HG03378 (cell line): ENCODE data around the gene ABCA4.

ENCODE experiments used
- ATAC-seq: cut with Tn5 transposase; IDR thresholded peaks from one replicate; pipeline ENCODE4 v1.9.1; 2021; ENCODE audit warnings: mild to moderate bottlenecking, moderate library complexity; ENCODE audit not compliant: unreplicated experiment

The ABCA4 gene

GRCh38 chr1:94105581-94105952 lies 15.4 kb downstream of the ABCA4 start:
- ATAC-seq, result no peak

- ATAC-seq, result no peak
Observed at GRCh38 chr1:94104776-94105580, 16.0 kb downstream of the ABCA4 start.

- ATAC-seq, result no peak
Observed at GRCh38 chr1:94104127-94104684, 16.7 kb downstream of the ABCA4 start.

GRCh38 chr1:94103608-94104007 lies 17.3 kb downstream of the ABCA4 start:
- ATAC-seq, result no peak

GRCh38 chr1:94101613-94102525 lies 19.1 kb downstream of the ABCA4 start:
- no peak for ATAC-seq

GRCh38 chr1:94100785-94101612 lies 19.9 kb downstream of the ABCA4 start:
- ATAC-seq, result no peak

- no peak for ATAC-seq
Observed at GRCh38 chr1:94100129-94100784, 20.7 kb downstream of the ABCA4 start.

GRCh38 chr1:94099303-94099702 lies 21.6 kb downstream of the ABCA4 start:
- no peak for ATAC-seq

GRCh38 chr1:94098585-94099111 lies 22.3 kb downstream of the ABCA4 start:
- ATAC-seq, result no peak

GRCh38 chr1:94096797-94097549 lies 24.0 kb downstream of the ABCA4 start:
- no peak for ATAC-seq

- no peak for ATAC-seq
Observed at GRCh38 chr1:94095744-94096469, 25.0 kb downstream of the ABCA4 start.

GRCh38 chr1:94095112-94095637 lies 25.8 kb downstream of the ABCA4 start:
- ATAC-seq, result no peak

- ATAC-seq, result no peak
Observed at GRCh38 chr1:94094469-94095111, 26.4 kb downstream of the ABCA4 start.

GRCh38 chr1:94093996-94094395 lies 27.0 kb downstream of the ABCA4 start:
- ATAC-seq, result no peak

GRCh38 chr1:94093396-94093795 lies 27.6 kb downstream of the ABCA4 start:
- ATAC-seq, result no peak

GRCh38 chr1:94092210-94092613 lies 28.7 kb downstream of the ABCA4 start:
- no peak for ATAC-seq

- ATAC-seq, result no peak
Observed at GRCh38 chr1:94090761-94091160, 30.2 kb downstream of the ABCA4 start.

- no peak for ATAC-seq
Observed at GRCh38 chr1:94087193-94087592, 33.8 kb downstream of the ABCA4 start.
